HL-60/S4 treated with retinoic acid at 250 ng/mL for 4 days and 3 days (cell line): ENCODE measurements around the gene USP14.
"Not testable (repeated sequence)": the region's sequence is repeated elsewhere in the genome, so short reads cannot be mapped to it uniquely, and the experiment has no call there.

ENCODE experiments used
- in situ Hi-C: fragments of 300-500 bp; cut with MboI; formaldehyde crosslinking; loops from 2 replicates; pipeline ENCODE4 v1.7.0; 2022; ENCODE audit warnings: low sequenced_read_pairs

USP14 gene

DNA sequence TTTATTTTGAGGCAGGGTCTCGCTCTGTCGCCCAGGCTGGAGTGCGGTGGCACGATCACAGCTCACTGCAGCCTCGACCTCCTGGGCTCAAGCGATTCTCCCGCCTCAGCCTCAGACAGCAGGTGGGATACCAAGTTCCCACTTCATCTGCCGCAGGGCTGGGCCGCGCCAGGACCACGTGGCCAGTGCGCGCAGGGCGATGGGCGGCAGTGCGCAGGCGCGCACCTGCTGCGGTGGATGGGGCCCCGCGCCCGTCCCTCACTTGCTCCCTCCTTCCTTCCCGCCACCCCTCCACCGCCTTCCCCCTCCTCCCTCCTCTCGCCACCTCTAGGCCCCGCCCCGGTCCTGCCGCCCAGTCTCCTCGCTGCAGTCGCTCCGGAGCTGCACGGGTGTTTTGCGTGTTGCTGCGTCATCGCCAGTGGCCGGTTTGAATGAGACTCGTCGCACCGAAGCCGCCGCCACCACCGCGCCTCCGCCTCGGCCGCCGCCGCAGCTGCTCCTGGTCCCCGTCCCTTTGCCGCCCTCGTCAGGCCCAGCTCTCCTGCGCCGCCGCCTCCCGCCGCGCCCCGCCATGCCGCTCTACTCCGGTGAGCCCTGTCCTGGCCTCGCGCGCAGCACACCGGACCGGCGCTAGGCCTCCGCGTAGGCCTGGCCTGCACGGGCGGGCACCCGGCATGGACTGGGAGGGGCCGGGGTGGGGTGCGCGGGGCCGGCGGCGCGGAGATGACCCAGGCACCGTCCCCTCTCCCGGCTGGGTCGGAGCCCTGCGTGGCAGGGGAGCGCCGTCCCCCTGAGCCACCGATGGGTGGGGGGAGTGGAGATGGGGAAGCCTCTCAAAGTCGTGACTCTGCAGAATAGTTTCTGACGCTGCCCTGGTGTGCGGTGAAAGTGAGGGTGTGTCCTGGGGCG, at the start of gene USP14:
TSS of gene USP14 (plus strand) at position 430 of the 909 bp plus-strand sequence. CDS start at position 572, 142 bp downstream.
- in situ Hi-C loops: no loop called here

DNA sequence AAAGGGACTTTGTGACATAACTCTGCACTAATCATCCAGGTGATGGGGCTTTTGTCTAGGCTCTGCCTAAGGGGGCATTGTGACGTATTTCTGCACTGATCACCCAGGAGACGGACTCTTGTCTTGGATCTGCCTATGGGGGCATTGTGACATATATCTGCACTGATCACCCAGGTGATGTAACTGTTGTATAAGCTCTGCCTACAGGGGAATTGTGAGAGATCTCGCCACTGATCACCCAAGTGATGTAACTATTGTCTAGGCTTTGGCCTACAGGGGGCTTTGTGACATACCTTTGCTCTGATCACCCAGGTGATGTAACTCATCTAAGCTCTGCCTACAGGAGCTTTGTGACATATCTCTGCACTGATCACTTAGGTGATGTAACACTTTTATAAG, 49.7 kb upstream of the USP14 start:
- in situ Hi-C loops: not testable (repeated sequence)

DNA sequence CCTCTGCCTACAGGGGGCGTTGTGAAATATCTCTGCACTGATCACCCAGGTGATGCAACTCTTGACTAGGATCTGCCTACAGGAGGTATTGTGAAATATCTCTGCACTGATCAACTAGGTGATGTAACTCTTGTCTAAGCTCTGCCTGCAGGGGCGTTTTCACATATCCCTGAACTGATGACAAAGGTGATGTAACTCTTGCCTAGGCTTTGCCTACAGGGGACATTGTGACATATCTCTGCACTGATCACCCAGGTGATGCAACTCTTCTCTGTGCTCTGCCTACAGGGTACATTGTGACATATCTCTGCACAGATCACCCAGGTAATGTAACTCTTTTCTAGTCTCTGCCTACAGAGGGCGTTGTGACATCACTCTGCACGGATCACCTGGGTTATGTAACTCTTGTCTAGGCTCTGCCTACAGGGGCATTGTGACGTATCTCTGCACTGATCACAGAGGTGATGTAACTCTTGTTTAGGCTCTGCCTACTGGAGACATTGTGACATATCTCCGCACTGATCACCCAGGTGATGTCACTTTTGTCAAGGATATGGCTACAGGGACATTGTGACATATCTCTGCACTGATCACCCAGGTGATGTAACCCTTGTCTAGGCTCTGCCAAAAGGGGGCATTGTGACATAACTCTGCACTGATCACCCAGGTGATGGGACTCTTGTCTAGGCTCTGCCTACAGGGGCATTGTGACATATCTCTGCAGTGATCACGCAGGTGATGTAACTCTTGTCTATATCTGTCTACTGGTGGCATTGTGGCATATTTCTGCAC, 49.0 kb upstream of the USP14 start:
- in situ Hi-C loops: not testable (repeated sequence)

DNA sequence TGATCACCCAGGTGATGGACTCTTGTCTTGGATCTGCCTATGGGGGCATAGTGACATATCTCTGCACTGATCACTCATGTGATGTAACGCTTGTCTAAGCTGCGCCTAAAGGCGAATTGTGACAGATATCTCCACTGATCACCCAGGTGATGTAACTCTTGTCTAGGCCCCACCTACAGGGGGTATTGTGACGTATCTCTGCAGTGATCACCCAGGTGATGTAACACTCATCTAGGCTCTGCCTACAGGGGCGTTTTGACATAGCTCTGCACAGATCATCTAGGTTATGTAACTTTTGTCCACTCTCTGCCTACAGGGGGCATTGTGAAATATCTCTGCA, 48.5 kb upstream of the USP14 start:
- in situ Hi-C loops: not testable (repeated sequence)

DNA sequence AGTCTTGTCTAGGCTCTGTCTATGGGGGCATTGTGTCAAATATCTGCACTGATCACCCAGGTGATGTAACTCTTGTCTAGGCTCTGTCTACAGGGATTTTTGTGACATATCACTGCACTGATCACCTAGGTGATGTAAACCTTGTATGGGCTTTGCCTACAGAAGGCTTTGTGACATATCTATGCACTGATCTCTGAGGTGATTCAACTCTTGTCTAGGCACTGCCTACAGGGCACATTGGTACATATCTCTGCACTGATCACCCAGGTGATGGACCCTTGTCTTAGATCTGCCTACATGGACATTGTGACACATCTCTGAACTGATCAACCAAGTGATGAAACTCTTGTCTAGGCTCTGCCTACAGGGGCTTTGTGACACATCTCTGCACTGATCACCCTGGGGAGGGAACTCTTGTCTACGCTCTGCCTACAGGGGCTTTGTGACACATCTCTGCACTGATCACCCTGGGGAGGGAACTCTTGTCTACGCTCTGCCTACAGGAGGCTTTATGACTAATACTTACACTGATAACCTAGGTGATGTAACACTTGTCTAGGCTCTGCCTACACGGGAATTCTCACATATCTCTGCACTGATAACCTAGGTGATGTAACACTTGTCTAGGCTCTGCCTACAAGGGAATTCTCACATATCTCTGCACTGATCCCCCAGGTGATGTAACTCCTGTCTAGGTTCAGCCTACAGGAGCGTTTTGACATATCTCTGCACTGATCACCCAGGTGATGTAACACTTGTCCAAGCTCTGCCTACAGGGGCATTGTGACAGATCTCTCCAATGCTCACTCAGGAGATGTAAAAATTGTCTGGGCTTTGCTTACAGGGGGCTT, 47.8 kb upstream of the USP14 start:
- in situ Hi-C loops: not testable (repeated sequence)

DNA sequence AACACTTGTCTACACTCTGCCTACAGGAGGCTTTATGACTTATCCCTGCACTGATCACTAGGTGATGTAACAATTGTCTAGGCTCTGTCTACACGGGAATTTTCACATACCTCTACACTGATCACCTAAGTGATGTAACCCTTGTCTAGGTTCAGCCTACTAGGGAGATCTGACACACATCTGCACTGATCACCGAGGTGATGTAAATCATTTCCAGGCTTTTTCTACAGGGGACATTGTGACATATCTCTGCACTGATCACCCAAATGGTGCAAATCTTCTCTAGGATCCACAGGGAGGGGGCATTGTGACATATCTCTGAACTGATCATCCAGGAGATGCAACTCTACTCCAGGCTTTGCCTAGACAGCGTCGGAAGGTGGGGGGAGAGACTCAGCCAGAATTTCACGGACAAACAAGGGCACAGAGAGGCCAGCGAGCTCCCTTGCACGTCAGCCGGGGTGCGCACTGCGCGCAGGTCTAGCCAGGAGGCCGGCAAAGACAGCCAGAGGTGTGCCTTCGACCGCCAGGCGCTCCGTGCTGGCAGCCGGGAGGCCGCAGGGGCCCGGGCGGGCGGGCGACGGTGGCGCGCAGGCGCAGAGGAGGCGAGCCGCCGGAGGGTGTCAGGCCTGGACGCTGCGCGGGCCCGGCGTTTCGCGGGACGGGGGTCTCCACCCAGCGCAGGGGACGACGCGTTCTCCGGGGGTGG, 46.9 kb upstream of the USP14 start:
- in situ Hi-C loops: no loop called here

DNA sequence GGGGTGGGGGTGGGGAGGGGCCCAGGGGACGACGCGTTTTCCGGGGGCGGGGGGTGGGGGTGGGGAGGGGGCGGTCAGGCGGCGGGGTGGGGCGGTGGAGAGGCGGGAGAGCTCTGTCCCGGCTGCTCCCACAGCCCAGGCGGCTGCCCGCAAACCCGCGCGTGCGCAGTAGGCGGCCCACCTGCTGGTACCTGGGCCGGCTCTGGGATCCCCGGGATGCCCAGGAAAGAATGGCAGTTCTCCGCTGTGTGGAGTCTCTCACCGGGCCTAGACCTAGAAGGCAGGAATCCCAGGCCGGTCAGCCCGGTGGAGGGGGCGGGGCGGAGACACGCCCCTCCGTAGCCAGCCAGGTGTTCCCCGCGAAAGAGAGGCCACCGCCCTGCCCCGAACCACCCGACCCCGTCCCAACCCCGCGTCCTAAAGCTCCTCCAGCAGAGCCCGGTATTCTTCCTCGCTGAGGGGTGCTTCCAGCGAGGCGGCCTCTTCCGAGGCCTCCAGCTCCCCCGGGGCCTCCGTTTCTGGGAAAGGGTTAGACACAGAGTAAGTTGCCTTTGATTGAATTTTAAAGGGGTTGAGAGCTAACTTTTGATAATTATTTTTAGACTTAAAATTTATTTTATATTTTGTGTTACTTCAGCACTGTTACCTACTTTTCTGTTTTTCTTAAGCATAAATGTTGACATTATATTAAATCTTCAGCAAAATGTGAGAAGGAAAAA, 46.2 kb upstream of the USP14 start:
- in situ Hi-C loops: not testable (repeated sequence)

DNA sequence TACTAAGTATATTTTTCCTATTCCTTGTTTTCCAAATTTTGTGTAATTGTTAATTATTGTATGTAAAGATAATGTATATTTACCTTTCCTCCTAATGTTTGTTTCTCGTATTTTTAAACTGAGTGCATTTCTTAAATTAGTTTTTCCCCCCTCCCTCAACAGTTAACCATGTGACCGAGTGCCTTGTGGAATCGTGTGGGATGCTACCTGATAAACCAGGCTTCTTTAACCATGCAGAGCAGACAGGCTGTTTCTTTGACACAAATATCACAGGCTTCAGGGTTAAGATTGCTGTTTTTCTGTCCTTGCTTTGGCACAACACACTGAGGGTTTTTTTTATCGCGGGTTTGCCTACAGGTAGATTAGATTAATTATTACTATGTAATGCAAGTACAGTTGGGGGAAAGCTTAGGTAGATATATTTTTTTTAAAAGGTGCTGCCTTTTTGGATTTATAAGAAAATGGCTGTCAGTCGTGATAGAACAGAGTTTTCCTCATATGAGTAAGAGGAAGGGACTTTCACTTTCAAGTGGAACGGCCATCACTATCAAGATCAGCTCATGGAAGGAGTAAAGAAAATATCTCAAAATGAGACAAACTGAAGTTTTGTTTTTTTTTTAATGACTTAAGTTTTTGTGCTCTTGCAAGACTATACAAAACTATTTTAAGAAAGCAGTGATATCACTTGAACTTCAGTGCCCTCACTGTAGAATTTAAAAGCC, 37.7 kb upstream of the USP14 start:
- in situ Hi-C loops: not testable (repeated sequence)

DNA sequence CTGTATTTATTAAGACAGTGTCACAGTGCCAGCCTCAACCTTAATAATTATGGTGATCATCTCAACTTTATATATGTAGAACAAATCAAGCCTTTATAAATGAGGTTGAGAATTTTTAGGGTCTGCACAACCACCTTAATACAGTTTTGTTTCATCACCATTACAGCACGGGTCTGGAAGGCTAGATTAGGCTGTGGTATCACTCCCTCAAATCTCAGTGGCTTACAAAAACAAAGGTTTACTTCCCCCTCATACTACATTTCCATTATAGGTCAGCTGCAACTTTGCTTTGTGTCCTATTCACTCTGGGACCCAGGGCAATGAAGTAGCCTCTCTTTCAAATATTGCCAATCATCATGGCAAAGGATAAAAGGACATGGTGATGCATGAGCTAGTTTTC, 23.3 kb upstream of the USP14 start:
- in situ Hi-C loops: no loop called here

DNA sequence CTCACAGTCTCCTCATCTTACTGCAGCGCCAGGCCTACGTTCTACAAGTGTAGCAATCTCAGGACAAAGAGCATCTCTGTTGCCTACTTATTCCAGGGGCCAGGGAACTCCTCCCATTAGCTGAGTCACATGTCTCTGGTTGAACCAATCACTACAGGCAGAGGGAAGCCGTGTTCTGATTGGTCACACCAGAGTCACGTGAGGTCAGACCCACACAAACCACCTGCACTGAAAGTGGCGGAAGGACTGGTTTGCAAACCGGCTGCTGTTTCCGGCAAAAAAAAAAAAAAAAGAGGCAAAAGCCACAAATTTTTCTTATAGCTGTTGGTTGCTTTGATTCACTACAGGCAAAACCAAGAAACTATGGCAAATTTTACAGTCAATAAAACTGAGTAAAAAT, 21.9 kb upstream of the USP14 start:
- in situ Hi-C loops: no loop called here

DNA sequence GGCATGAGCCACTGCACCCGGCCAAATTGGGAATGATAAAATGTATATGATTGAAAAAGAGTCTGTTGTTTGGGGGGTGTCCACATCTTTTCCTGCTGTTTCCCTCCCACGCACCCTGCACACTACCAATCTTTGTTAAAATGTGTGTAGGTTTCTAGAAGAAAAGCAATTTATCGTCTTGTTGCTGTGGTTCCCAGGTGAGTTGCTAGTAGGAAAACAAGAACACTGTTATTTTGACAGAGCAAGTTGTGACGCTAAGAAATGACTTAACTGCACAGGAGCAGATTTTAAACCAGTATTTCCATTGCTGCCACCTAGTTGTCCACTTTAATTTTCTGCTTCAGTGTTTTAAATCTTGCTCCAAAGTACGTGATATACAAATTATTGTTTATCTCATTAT, 21.0 kb upstream of the USP14 start:
- in situ Hi-C loops: no loop called here

DNA sequence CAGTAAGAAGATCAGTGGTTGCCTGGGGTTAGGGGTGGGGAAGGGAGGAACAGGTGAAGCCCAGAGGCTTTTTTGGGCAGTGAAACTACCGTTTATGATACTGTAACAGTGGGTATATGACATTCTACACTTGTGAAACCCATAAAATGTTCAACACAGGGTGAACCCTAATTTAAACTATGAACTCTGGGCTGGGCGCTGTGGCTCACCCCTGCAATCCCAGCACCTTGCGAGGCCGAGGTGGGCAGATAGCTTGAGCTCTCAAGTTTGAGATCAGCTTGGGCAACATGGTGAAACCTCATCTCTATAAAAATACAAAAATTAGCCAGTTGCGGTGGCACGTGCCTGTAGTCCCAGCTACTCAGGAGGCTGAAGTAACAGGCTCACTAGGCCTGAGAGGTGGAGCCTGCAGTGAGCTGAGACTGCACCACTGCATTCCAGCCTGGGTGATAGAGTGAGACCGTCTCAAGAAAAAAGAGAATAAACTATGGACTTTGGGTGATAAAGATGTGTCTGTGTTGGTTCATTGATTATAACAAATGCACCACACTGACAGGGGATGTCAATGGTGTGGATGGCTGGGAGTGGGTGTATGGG, 17.6 kb upstream of the USP14 start:
- in situ Hi-C loops: no loop called here

DNA sequence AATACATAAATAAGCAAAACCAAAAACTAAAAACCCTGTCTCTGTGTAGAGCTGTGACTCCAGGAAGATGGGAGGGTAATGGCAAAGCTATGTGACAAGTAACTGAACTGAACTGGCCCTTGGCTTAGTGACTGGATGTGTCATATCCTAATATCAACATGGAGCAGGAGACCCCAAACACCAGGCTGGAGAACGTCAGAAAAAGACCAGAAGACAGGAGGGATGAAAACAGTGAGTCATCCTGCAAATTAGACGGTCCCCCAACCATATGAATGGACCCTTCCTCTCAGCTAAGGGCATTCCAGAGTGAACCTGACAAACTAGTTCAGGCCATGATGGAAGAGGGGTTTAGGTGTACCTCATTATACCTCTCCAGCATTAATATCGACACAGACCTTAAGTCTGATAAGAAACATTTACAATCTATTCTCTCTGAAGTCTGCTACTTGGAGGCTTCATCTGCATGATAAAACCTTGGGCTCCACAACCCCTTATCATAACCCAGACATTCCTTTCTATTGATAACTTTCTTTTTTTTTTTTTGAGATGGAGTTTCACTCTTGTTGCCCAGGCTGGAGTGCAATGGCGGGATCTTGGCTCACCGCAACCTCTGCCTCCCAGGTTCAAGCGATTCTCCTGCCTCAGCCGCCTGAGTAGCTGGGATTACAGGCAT, 15.6 kb upstream of the USP14 start:
- in situ Hi-C loops: not testable (repeated sequence)

DNA sequence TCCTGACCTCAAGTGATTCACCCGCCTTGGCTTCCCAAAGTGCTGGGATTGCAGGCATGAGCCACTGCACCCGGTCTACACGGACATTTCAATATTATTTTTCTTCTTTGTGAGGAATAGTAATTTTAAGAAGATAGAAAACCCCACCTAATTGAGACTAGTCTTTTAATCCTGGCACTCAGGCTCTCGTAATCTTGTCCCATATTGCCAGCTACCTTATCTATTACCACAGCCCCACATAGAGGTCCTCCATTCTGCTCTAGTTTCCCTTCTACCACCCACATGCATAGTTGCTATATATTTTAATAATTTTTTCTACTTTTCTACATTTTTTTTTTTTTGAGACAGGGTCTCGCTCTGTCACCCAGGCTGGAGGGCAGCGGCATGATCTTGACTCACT, 9.5 kb upstream of the USP14 start:
- in situ Hi-C loops: no loop called here

DNA sequence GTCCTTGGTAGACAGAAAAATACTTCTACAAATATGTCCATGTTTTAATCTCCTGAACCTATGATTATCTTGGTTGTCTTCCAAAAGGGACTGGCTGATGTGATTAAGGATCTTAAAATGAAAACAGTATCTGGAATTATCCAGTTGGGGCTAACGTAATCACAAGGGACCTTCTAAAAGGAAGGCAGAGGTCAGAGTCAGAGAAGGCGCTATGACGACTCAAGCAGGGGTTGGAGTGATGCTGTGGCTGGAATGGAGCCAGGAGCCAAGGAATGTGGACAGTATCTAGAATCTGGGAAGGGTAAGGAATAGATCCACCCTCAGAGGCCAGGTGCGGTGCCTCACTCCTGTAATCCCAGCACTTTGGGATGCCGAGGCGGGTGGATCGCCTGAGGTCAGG, 4.2 kb upstream of the USP14 start:
- in situ Hi-C loops: no loop called here

DNA sequence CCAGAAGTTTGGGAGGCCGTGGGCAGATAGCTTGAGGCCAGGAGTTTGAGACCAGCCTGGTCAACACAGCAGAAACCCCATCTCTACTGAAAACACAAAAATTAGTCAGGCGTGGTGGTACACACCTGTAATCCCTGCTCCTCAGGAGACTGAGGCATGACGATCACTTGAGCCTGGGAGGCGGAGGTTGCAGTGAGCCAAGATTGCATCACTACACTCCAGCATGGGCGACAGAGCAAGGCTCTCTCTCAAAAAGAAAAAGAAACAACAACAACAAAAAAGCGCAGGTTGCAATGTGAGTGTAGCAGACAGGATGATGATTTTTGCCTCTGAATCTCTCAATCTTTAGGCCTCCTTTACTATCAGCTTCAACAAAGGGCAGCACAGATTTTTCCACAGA, 2.7 kb upstream of the USP14 start:
- in situ Hi-C loops: no loop called here

DNA sequence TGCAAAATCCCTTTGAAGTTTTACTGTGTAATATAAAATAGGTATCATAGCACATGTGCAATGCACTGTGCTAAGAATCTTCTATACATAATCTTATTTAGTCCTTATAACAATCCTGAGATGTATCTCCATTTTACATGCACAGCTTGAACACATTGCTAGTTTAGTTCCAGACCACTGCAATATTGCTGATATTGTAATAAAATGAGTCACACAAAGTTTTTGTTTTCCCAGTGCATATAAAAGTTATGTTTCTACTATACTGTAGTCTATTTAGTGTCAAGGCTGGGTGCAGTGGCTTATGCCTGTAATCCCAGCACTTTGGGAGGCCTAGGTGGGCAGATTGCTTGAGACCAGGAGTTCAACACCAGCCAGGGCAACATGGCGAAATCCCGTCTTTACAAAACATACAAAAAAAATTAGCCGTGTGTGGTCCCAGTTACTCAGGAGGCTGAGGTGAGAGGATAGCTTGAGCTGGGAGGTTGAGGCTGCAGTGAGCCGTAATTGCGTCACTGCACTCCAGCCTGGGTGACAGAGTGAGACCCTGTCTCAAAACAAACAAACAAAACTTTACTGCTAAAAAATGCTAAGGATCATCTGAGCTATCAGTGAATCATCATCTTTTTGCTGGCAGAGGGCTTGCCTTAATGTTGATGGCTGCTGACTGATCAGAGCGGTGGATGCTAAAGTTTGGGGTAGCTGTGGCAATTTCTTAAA, 1.7 kb upstream of the USP14 start:
- in situ Hi-C loops: no loop called here
